Measurements from ENCODE around the gene SMARCD3.

GRCh38 chr7:151249732-151250072 lies 1.2 kb upstream of the SMARCD3 start:
- TF ChIP-seq CTCF (conservative IDR thresholded peaks at IDR 0.05; ENCODE audit: low read length) = no peak
- TF ChIP-seq EZH2phosphoT487 (IDR thresholded peaks at IDR 0.05; ENCODE audit: borderline replicate concordance, low read depth, low read length) = no peak
